K562 (cell line): ENCODE data around the gene SIDT2. TPM values are rescaled to one million over a fixed set of nuclear protein-coding genes. Genes with fewer than 3 reads are reported as not detected.
A peak's percentile ranks its signal among the peaks of the same experiment; 100 is the strongest.

Experiments used
- ATAC-seq: fragments of 200-7000 bp; cut with Tn5 transposase; 3 replicates; pipeline ENCODE4 v1.9.1; 2020; ENCODE audit warnings: moderate library complexity
- BruUV-seq: library from RNA; stranded (reverse); fragments of 400-500 nt; replicated peaks from 2 replicates; lab custom pipeline; 2021; lab: Mats Ljungman, UMichigan
- CTCF ChIA-PET: fragments of 300-600 bp; formaldehyde crosslinking; extraction: SDS; loops from one replicate; lab custom pipeline; 2021; ENCODE audit warnings: low intra/inter-chr PET ratio; lab: Yijun Ruan, JAX
- POLR2A ChIA-PET: fragments of 300-600, 350-650 bp; sonication (Branson Sonifier 250); formaldehyde crosslinking; extraction: SDS; loops from one replicate; lab custom pipeline; 2021; ENCODE audit warnings: antibody characterized with exemption, inconsistent platforms; lab: Yijun Ruan, JAX
- DNase-seq, 4 experiments: peaks; one replicate each; pipeline versions ENCODE4 v3.0.0 to v3.0.0-alpha.2; 2011 to 2018; ENCODE audit warnings: low spot score in 3 of 4, mixed read lengths in 3 of 4; ENCODE audit errors: extremely low read depth in 1 of 4
- FAIRE-seq: peaks from 2 replicates; lab custom pipeline; 2011; peaks lifted over from hg19 to GRCh38; lab: Jason Lieb, UNC
- H2AFZ ChIP-seq: 2 replicates; pipeline ENCODE4 v1.6.0; 2011; ENCODE audit warnings: low read depth, low read length, control low read depth, inconsistent platforms
- H3K27ac ChIP-seq: fragments of 200-600 bp; 3 replicates; pipeline ENCODE4 v1.8.0; 2011; ENCODE audit warnings: low read depth, mild to moderate bottlenecking, control low read depth, inconsistent platforms, low read length, moderate library complexity, mixed read lengths; ENCODE audit errors: extremely low read depth
- H3K27me3 ChIP-seq, 2 experiments: fragments of 300-600 bp in 1 of 2; 2 replicates in 1 of 2; 3 replicates in 1 of 2; pipeline versions ENCODE4 v1.6.0 to v1.8.0; 2011; ENCODE audit warnings: inconsistent platforms in 2 of 2, low read length in 2 of 2, mild to moderate bottlenecking in 1 of 2, mixed read lengths in 1 of 2, moderate library complexity in 1 of 2; ENCODE audit not compliant: control insufficient read depth in 2 of 2, insufficient read depth in 2 of 2
- H3K36me3 ChIP-seq: fragments of 300-600 bp; 3 replicates; pipeline ENCODE4 v1.8.0; 2011; ENCODE audit warnings: mild to moderate bottlenecking, low read length, inconsistent platforms; ENCODE audit not compliant: control insufficient read depth, insufficient read depth
- H3K4me1 ChIP-seq, 2 experiments: fragments of 200-600 bp in 1 of 2; replicated peaks in 1 of 2; 2 replicates in 1 of 2; 3 replicates in 1 of 2; pipeline versions ENCODE4 v1.5.1 to v1.8.0; 2011; ENCODE audit warnings: inconsistent platforms in 2 of 2, low read length in 2 of 2, mild to moderate bottlenecking in 1 of 2, mixed read lengths in 1 of 2, moderate library complexity in 1 of 2; ENCODE audit not compliant: control insufficient read depth in 2 of 2, insufficient read depth in 2 of 2
- H3K4me2 ChIP-seq: 2 replicates; pipeline ENCODE4 v1.6.1; 2011; ENCODE audit warnings: low read length, control low read depth, inconsistent platforms, mixed read lengths; ENCODE audit not compliant: insufficient read depth
- H3K4me3 ChIP-seq: fragments of 200-600 bp; sonication (generic), shearing (Covaris generic); 2 replicates; pipeline ENCODE4 v1.5.1; 2016; ENCODE audit warnings: control low read depth, inconsistent platforms
- H3K79me2 ChIP-seq: fragments of 200-600 bp; 3 replicates; pipeline ENCODE4 v1.8.0; 2011; ENCODE audit warnings: low read length, inconsistent platforms; ENCODE audit not compliant: control insufficient read depth, insufficient read depth
- H3K9ac ChIP-seq, 2 experiments: 2 replicates each; pipeline versions ENCODE4 v1.6.0 to v1.6.1; 2011; ENCODE audit warnings: low read depth in 2 of 2, low read length in 2 of 2, control low read depth in 1 of 2, inconsistent platforms in 1 of 2, mild to moderate bottlenecking in 1 of 2, mixed read lengths in 1 of 2; ENCODE audit not compliant: insufficient read depth in 1 of 2
- H3K9me1 ChIP-seq: one replicate; pipeline ENCODE4 v1.6.0; 2011; ENCODE audit warnings: inconsistent platforms, mild to moderate bottlenecking, low read length, moderate library complexity; ENCODE audit not compliant: control insufficient read depth, insufficient read depth
- H3K9me3 ChIP-seq: replicated peaks from 2 replicates; pipeline ENCODE4 v1.5.1; 2011; ENCODE audit warnings: low read depth, low read length, inconsistent platforms; ENCODE audit not compliant: control insufficient read depth, insufficient read depth
- H4K20me1 ChIP-seq: replicated peaks from 2 replicates; pipeline ENCODE4 v1.6.1; 2011; ENCODE audit warnings: low read length, inconsistent platforms, mixed read lengths; ENCODE audit not compliant: control insufficient read depth, insufficient read depth
- E2F3 ChIP-seq: fragments of 250-450 bp; sonication (Bioruptor Pico); IDR thresholded peaks from 2 replicates; pipeline ENCODE4 v1.4.0; 2020; ENCODE audit warnings: mild to moderate bottlenecking
- KDM2B ChIP-seq: fragments of 250-450 bp; sonication (Bioruptor Pico); IDR thresholded peaks from 2 replicates; pipeline ENCODE4 v1.8.0; 2021; ENCODE audit warnings: mild to moderate bottlenecking, moderate library complexity
- POLR2G ChIP-seq: fragments of 200-400 bp; formaldehyde crosslinking; IDR thresholded peaks from 2 replicates; pipeline ENCODE4 v1.6.1; 2017; ENCODE audit warnings: low read depth, mild to moderate bottlenecking, antibody characterized with exemption, low read length, moderate library complexity
- UBTF ChIP-seq, 2 experiments: IDR thresholded peaks; 2 replicates each; pipeline ENCODE4 v1.6.1; 2012; ENCODE audit warnings: improper control_type of control experiment in 2 of 2, low read depth in 2 of 2, low read length in 2 of 2, borderline replicate concordance in 1 of 2
- WGBS: fragments of 100-300 bp; shearing (Covaris generic); methylation state at CpG from one replicate; pipeline ENCODE4 v1.1.6; 2016; ENCODE audit warnings: low coverage, mixed read lengths; ENCODE audit not compliant: insufficient coverage; ENCODE audit errors: missing lambda C conversion rate; 5-methylcytosine and 5-hydroxymethylcytosine counted together
- in situ Hi-C: fragments of 300-500 bp; cut with MboI; formaldehyde crosslinking; loops from 4 replicates; pipeline ENCODE4 v1.15.0; 2018; ENCODE audit warnings: inconsistent platforms, mixed read lengths
- intact Hi-C: fragments of 100-400 bp; cut with micrococcal nuclease; formaldehyde crosslinking; loops from 2 replicates; pipeline ENCODE4 v1.14.2; 2022
- polyA plus RNA-seq, 8 experiments: library from polyadenylated mRNA; depleted of rRNA in 4 of 8; stranded (reverse) in 5 of 8; unstranded in 3 of 8; fragments of >200 nt; fragmentation: Nextera tagmentation in 2 of 8; fragmentation: Illumina TruSeq in 1 of 8; extraction: Ambion mirVana in 2 of 8; extraction: Trizol in 1 of 8; gene quantifications; 2 replicates each; pipeline versions ENCODE4 v1.2.1 to v1.2.3, GENCODE V29; 2011 to 2014; ENCODE audit warnings: inconsistent platforms in 1 of 8, missing spikeins in 1 of 8
- total RNA-seq, 7 experiments: library from RNA; depleted of rRNA in 6 of 7; stranded (reverse); fragments of >200 nt in 6 of 7; fragmentation: Illumina TruSeq in 2 of 7; extraction: Trizol in 2 of 7; gene quantifications; 2 replicates each; pipeline versions ENCODE4 v1.2.1 to v1.2.3, GENCODE V29; 2011 to 2021; ENCODE audit warnings: low replicate concordance in 1 of 7

Gene SIDT2
- total and polyA plus RNA-seq, 9 of the 15 experiments (the other 6 are each of a cell fraction or from before 2014, with no cell fraction given), result 2.4 to 20.2 (median 6.5) TPM

DNA sequence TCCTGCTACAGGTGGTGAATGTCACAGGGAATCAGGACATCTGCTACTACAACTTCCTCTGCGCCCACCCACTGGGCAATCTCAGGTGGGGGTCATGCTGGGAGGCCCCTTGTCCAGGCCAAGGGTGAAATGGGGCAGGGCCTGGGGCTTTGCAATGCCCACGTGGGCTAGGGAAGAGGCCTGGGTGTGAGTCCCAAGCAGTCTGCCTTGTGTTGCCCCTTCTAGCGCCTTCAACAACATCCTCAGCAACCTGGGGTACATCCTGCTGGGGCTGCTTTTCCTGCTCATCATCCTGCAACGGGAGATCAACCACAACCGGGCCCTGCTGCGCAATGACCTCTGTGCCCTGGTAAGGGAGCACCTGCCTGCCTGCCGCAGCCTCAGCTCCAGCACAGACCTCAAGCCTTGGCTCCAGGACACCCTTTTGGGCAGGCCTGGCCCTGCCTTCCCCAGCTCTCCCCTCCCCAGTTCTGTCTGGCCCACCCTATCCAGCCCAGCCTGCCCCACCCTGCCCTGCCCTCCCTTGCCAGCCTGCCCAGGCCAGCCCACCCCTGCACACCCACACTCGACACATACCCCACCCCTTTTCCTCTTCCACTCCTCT is 11.5 kb downstream of the SIDT2 start:
- Histone ChIP-seq H3K9ac (no peak overlapping the region), H3K27me3 (no peaks in the 10 kb centered on the region), H3K4me1 (peaks cover 0 to 4% of the 10 kb centered on the region in 2 experiments; a peak in 1 of 5 replicates), H3K4me3 (no peak overlapping the region), H3K27ac (no peak overlapping the region), H3K79me2 (no peaks in the 10 kb centered on the region), H3K36me3 (peaks cover 47% of the 10 kb centered on the region; the same call in 1 of the 3 replicates), H3K9me3 (no peaks in the 10 kb centered on the region), H3K9me1 (no peaks in the 10 kb centered on the region), H2AFZ (no peak overlapping the region), H4K20me1 (0 out of 2 replicates have a peak, but pooled peaks cover 3% of the 10 kb centered on the region), H3K4me2 (no peak overlapping the region)
- ChIA-PET CTCF (no interaction called here), POLR2A (no interaction called here)
- DNase-seq (no peak), ATAC-seq (no peak), FAIRE-seq (no peak)
- no TSS peak for BruUV-seq
- intact Hi-C loops, result no loop called here
- in situ Hi-C loops, result no loop called here
- TF ChIP-seq POLR2G (0 out of 2 replicates have a peak, but pooled peaks have one; percentile 37), KDM2B (CRISPR knock-in tag) (no peak), E2F3 (CRISPR knock-in tag) (no peak), UBTF (IDR thresholded peaks at IDR 0.05; ENCODE audit: borderline replicate concordance in 1 of 2, low read depth in 2 of 2, low read length in 2 of 2) (no peak)
- 72% methylated on average over 4 of the region's 8 CpGs for WGBS
